Femur (tissue), 1 donor: ENCODE data around the gene CABLES2.

Experiments
- DNase-seq: peaks from one replicate; pipeline ENCODE4 v3.0.0-alpha.2; 2017

CABLES2 gene

GRCh38 chr20:62357681-62358080 lies 49.4 kb downstream of the CABLES2 start:
- DNase-seq: peak; percentile 51

- peak; percentile 75 for DNase-seq
These were observed 49.9 kb downstream of the CABLES2 start for GRCh38 chr20:62357187-62357667.

- no peak for DNase-seq
These were observed 50.4 kb downstream of the CABLES2 start for GRCh38 chr20:62356589-62357186.

GRCh38 chr20:62355878-62356588 lies 51.1 kb downstream of the CABLES2 start:
- DNase-seq: peak; percentile 67

- peak; percentile 43 for DNase-seq
These were observed 51.6 kb downstream of the CABLES2 start for GRCh38 chr20:62355516-62355877.

GRCh38 chr20:62354811-62355341 lies 52.2 kb downstream of the CABLES2 start:
- DNase-seq: peak; percentile 22

- DNase-seq: peak; percentile 16
These were observed 52.9 kb downstream of the CABLES2 start for GRCh38 chr20:62354031-62354808.

- peak; percentile 15 for DNase-seq
These were observed 53.6 kb downstream of the CABLES2 start for GRCh38 chr20:62353289-62354030.

- peak; percentile 62 for DNase-seq
These were observed 54.4 kb downstream of the CABLES2 start for GRCh38 chr20:62352402-62353288.

- no peak for DNase-seq
These were observed 55.4 kb downstream of the CABLES2 start for GRCh38 chr20:62351469-62352401.

GRCh38 chr20:62350629-62351422 lies 56.3 kb downstream of the CABLES2 start:
- DNase-seq: no peak

GRCh38 chr20:62350098-62350628 lies 56.9 kb downstream of the CABLES2 start:
- DNase-seq: no peak

- no peak for DNase-seq
These were observed 57.5 kb downstream of the CABLES2 start for GRCh38 chr20:62349556-62350097.

- DNase-seq: no peak
These were observed 58.5 kb downstream of the CABLES2 start for GRCh38 chr20:62348604-62349003.

GRCh38 chr20:62347445-62347844 lies 59.6 kb downstream of the CABLES2 start:
- no peak for DNase-seq

- DNase-seq: no peak
These were observed 60.0 kb downstream of the CABLES2 start for GRCh38 chr20:62347151-62347404.

- DNase-seq: no peak
These were observed 60.5 kb downstream of the CABLES2 start for GRCh38 chr20:62346398-62347150.

- no peak for DNase-seq
These were observed 61.3 kb downstream of the CABLES2 start for GRCh38 chr20:62345681-62346370.
